Amygdala (tissue), 56 donors: ENCODE data around the gene ARHGAP6.

Experiments
- DNase-seq, 56 donors: peaks; one replicate each; lab custom pipeline; 2025; lab: John Stamatoyannopoulos, UW

The ARHGAP6 gene

DNA sequence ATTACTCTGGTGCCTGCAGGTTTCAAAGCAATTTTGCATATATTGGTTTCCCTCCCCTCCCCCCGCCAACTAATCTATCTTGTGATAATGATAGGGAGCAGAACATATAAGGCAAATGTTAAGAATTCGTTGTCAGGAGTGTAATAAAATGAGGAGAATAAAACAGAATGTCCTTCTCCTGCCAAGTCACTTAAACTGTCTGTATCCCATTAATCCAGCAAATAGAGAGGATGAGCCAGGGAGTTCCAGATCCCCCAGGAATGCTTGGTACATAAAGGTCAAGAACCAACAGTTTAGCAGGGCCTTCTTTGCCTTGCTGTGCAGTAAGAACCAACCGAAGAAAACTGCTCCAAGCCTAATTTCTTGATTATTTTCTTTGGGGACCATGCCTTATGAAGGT lies 231.1 kb downstream of the ARHGAP6 start:
- DNase-seq: no peak

DNA sequence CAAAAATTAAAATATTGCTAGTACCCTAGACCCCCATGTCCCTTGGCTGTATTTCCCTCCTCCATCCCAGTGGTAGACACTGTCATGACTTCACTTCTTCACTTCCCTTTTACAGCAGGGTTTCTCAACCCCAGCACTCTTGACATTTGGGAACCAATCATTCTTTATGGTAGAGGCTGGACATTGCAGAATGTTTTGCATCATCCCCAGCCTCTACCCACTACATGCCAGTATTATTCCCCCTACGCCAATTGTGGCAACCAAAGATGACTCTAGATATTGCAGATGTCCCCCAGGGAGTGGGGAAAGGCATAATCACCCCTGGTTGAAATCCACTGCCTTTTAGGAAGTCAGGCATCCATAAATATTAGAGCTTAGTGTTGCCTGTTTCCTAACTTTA lies 233.9 kb downstream of the ARHGAP6 start:
- no peak for DNase-seq

DNA sequence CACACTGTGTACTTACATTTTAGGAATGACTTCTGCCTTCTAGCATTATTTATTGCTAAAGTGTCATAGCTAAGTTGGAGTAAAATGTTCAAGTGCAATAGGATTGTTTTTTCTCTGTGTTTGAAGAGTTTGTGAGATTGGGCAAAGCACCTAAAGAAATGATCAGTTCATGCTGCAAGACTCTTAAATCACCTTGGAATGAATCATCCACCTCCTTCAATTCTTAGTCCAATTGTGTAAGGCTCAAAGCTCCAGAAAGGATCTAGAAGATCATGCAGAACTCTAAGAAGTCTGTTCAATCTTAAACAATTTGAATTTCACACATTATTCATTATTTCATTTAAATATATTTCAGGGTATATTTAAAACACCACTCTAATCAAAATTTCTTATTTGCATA lies 235.4 kb downstream of the ARHGAP6 start:
- DNase-seq: no peak

DNA sequence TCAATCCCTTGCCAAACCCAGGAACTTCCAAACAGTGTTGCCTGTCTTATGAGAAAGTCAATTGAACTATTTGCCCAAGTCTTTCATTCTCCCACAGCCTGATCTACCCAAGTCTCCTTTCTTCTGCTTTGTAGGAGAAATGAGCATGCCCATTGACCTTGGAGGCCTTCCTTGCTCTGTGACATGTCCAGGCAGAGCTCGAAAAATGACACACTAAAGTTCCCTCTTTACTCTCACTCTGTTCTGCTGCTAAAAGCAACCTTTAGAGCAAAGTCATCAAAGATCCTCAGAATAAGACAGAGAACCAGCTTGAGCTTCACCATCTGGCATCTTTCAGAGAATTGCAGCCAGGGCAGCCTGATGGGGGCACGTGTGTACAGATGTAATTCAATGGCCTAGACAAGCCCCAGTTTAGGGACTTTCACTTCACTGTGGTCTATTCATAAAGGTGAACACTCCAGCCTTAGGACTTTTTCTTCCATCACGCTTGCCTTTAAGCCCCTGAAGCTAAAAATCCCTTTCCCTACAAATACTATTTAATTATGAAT lies 236.1 kb downstream of the ARHGAP6 start:
- DNase-seq: no peak

DNA sequence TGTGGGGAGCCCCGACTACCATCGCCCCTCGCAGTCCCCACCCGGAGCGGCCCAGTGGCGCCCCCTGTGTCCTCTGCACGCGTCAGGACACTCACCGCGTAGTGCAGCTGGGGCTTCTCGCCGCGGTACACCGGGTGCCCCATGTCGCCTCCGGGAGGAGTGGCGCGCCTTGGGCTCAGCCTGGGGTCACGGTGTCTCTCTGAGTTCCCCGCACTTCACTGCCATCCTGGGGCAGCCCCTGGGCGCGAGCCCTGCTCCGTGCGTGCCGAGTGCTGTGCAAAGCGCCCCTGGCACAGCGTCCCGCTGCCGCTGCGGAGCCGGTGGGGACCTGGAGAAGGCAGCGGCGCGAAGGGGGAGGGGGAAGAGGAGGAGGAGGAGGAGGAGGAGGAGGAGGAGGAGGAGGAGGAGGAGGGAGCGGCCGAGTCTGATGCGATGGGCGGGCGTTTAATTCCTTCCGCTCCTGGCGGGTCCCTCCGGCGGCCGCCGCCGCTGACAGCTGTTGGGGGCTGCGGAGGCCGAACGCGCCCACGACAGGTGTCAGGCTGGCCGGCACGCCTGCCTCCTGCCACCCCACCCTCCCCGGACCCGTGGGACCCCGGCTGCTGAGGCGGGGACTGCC lies 238.2 kb downstream of the ARHGAP6 start:
- peak in 16 of 56 donors; percentile 0 to 58 (median 9) for DNase-seq

DNA sequence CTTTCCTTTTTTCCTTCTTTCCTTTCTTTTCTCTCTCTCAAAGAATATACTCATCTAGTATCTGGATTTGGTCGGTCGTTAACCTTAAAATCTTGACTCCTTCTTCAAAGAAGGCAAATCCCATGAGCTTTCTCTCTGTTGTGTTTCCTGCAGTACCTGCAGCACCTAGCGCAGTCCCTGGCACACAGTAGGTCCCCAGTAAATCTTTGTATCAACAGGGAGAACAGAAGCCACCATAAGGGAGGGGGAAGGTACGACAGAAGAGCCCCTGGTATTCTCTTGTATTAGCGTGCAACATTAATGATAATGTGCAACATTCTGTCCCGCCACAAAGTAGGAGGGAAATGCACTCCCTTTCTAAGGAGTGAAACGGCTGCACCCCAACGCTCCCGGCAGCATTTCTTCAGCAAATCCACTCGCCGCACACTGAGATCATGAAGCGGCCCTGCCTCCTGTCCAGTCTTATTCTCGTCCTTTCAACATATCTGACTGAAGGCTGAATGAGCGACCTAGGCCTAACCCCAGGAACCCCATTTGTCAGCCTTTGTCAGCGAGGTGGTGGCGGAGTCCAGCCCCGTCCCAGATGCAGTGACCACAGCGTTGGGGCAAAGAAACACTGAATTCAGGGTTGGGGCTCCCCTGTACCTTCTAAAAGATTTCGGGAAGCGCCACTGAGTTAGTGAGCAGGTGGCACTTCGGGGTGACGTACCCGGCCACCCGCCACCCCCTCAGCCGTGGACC lies 238.8 kb downstream of the ARHGAP6 start:
- DNase-seq: peak in 3 of 56 donors; percentile 1 to 4 (median 1)

DNA sequence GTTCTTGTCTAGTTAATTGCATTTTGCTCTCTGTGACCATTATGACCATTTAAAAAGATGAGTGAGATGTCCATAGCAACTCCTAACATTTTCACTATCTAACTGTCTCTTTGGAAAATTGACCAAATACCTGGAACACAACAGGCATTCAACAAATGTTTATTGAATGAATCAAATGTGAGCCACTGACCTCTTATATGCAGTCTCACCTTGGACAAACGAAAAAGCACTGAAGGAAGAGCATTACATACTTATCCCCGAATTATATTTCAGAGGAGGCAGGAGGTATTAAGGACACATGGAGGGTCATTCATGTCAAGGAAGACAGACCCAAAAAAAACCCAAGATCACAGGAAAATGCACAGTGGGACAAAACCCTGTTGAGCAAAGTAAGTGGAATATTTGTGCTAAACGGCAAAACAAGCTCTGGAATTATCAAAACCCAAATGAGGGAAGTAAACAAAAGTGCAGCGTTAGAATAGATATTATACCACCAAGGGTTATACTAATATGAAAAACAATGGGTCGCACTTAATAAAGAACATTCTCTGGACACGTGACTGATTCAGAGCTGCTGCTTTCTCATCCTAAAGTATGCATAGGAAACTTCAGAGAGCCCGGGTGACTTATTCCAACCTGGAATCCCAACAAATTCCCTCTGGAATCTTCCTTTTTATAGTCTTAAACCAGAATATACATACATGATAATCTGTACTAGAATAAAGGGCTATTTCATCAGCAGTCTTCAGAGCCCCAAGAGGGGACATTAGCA lies 240.6 kb downstream of the ARHGAP6 start:
- no peak for DNase-seq

DNA sequence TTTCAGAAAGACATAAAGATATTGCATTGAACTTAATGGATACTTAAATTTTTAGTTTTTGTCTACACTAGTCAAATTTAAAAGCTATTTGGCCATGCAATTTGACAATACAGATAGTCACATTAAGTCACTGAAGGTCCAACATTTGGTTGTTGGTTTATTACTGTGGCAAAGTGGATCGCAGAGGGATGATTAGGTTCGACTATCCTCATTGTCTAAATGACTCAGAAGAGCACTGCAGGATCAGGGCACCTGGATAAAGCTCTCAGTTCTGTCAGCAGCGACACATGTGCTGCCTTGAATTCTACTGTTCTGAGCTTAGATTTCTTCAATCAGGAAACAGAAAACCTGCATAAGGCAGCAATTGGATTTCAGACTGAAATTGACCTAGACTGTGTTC lies 241.8 kb downstream of the ARHGAP6 start:
- no peak for DNase-seq

DNA sequence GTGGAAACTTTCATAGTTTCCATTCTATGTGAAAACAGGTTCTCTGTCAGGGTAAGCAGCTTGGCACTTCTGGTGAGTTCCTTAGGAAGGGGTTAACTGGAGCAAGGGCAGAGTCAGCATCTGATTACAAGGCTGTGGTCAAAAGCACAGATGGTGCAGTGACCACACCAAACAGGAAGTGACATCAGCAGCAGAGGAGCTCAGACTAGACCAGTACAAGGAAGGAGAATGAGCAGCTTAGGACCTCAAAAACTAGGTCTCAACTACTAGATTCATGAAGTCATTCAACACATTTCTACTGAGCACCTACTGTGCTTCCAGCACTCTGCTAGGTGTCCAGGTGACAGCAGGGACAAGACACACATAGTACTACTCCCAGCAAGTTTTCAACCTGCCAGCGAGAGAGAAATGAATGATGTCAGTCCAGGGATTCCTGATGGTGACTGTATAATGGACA lies 242.3 kb downstream of the ARHGAP6 start:
- peak in 7 of 56 donors; percentile 0 to 21 (median 1) for DNase-seq

DNA sequence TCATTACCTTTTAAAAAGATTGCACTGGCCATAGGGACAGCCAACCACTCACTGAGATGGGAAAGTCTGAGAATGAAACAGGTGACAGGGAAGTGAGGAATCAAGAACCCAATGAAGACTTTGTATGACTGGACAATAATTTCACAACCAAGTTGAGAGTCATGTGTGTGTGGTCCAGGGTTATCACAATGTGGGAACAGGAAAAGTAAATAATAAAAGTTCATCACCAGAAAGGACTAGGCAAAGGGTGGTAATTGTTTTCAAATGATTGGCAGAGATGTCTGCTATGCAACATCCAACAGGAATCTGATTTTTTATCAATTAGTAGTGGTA lies 243.2 kb downstream of the ARHGAP6 start:
- DNase-seq: no peak

DNA sequence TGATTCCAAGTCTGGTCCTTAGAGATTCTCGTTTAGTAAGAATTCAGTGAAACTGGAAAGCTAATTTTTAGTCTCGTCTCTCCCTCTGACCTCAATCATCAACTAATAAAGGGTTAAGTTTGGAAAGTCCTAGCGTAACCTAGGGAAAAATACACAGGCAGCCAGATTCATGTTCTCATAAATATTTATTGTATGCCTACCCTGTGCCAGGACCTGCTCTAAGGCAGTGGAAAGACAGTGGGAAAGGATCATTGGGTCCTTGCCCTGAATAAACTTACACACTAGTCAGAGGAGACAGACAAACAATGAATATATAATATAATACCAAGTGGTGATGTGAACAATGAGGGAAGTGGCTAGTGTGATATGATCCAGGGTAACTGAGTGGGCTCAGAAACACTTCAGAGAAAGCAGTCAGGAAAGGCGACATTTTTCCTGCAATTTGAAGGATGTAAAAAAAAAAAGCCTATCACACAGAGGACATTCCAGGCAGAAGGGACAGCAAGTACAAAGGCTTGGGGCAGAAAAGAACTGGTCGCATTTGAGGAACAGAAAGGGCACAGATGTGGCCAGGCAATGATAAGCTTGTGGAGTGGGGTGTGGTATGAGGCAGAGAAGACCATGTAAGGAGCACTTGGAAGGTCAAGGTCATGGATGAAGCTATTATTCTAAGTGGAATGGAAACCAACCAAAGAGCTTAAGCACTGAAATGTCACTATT lies 243.8 kb downstream of the ARHGAP6 start:
- DNase-seq: no peak

DNA sequence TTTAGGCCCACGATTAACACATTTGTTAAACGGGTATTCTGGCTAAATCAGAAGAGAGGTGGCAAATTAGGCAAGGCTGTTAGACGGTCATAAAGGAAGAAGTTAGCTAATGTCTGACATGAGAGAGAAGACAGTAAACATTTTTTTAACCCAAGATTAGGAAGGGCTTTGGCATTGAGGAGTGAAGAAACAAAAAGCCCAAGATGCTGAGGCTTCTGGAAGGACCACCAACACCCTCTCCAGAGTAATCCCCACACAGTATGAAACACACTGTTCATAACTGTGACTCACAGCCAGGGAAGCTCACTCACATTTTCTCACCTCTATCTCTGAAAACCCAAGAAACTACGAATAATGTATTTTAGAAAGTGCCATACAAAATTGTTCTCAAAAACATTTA lies 244.9 kb downstream of the ARHGAP6 start:
- DNase-seq: no peak

DNA sequence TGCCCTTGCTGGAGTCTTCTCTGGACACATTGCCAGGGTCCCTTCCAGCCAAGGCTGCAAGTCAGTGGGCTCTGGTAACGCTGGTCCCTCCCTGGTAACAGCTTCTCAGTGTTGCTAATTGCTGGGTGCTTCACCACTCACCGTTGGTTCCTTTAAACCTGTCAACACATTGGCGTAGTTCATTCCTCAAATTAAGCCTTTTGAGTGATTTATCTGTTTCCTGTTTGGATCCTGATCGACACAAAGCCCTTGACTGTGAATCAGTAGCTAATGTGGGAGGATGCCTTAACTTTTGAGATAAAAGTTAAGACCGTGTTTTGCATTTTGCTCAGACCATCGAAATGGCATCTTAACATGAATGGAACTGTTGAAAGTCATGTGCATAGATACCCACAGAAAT lies 246.6 kb downstream of the ARHGAP6 start:
- no peak for DNase-seq

DNA sequence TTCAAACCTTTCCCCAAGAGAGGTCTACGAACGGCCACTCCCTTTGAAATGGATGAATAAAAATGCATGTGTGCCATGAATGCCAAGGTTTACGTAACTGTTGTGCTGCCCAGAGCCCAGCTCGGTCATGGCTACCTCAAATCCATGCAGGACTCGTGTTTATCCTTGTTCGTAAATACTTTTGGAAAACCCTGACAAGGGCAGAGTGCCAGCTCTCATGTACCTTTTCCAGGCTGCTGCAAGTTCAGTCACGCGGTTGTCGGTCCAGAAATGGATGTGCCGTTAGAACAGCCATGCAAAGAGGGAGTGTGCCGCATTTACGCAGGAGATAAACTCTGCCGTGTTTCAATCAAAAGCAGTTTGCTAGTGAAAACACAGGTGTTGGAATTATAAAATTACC lies 249.1 kb downstream of the ARHGAP6 start:
- DNase-seq: no peak

DNA sequence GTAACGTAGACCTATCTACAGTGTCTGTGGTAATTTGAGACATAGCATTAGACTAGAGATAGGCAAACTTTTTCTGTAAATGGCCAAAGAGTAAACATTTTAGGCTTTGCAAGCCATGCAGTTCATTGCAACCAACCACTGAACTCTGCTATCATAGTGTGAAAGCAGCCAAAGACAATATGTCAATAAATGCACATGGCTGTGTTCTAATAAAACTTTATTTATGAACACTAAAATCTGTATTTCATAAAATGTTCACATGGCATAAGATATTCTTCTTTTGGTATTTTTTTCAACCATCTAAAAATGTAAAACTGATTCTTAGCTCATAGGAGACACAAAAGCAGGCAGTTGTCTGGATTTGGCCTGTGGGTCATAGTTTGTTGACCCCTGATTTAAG lies 251.6 kb downstream of the ARHGAP6 start:
- no peak for DNase-seq

DNA sequence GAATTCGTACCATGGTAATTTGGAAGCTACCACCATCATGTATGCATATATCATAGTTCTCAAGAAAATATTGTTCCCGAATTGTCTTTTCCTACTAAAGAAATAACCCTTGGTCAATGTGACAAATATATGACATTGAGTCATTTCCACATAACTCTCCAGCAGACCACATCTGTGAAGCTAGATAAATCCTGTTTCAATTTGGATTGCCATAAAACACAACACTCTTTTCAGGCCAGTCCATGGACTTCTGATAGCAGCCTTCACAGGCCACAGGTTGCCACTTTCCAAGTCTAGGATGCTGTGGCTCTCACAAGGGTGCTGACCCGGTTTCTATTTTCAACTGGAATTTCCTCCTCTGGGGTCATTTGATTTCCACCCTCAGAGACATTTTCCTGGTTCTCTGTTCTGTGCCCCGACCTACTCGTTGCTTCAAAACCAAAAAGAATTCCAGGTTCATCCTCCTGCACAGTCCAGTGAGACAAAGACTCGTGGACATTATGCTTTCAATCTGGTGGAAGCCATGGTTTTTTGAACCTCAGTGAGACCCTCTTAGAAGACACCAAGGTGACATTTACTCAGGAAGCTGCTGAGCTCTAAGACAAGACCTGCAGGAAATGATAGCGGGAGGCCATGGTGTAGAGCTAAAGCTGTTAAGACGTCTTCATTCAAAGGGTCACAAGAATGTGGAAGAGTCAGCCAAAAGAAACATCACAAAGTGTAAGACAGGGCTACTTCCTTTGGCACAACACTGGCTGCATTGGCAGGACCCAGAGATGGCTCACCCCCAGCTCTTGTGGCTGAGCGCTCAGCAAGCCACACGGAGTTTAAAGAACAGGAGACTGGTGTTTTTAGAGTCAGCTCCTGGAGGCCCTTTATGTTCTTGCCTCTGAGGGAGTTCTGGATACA lies 252.8 kb downstream of the ARHGAP6 start:
- no peak for DNase-seq

DNA sequence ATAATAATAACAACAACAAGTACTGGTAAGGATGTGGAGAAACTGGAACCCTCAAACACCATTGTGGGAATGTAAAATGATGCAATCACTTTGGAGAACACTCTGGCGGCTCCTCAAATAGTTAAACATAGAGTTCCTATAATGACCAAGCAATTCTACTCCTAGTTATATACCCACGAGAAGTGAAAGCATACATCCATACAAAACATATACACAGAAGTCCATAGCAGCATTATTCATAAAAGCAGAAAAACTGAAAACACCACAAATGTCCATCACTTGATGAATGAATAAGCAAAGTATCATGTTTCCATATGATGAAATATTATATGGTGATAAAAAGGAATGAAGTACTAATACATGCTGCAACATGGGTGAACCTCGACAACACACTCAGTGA lies 255.8 kb downstream of the ARHGAP6 start:
- no peak for DNase-seq

DNA sequence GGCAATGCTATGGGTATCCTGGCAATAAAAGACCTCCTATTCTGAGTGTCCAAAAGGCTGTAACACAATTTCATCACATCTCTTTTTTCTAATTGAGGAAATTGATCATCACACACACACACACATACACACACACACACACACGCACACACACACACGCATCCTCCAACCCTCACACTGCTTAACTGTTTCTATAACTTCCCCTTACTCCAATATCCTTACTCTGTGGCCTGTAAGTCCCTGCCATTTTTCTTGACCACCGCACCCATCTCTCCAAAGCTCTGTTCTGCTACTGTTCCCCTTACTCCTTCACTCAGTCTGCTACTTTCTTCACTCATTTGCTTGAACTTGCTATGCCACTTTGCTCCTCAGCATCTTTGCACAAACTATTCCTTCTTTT lies 256.9 kb downstream of the ARHGAP6 start:
- no peak for DNase-seq

DNA sequence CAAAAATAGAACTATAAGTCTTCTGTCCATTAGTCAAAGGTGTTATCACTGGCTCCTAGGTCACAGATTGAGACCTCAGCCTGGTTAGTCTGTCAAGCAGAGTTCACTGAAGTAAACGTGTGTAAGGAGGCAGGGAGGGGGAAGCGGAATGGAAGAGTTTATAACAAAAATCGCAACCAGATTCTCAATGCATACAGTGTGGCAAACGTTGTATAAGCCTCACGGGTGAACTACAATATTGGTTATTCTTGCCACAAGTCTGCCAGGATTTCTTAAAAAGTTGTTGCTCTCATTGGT lies 257.7 kb downstream of the ARHGAP6 start:
- no peak for DNase-seq
